Measurements from ENCODE around the gene TARS3.

GRCh38 chr15:101621961-101622360, 102.3 kb downstream of the TARS3 start:
- no peak for TF ChIP-seq REST (IDR thresholded peaks at IDR 0.05; ENCODE audit: insufficient read depth in 1 of 2, low read depth in 2 of 2, low read length in 2 of 2)
- TF ChIP-seq POLR2AphosphoS5 (IDR thresholded peaks at IDR 0.05; ENCODE audit: low read depth, low read length) = no peak
- TF ChIP-seq SIN3A (IDR thresholded peaks at IDR 0.05; ENCODE audit: borderline replicate concordance, insufficient read depth, low read length) = no peak

Data from PFSK-1 (cell line).